HG03045 (cell line): Measurements from ENCODE around the gene SLC7A14.

ENCODE experiments used
- ATAC-seq: cut with Tn5 transposase; IDR thresholded peaks from one replicate; pipeline ENCODE4 v1.9.1; 2021; ENCODE audit warnings: mild to moderate bottlenecking, moderate library complexity; ENCODE audit not compliant: unreplicated experiment

Gene SLC7A14

DNA sequence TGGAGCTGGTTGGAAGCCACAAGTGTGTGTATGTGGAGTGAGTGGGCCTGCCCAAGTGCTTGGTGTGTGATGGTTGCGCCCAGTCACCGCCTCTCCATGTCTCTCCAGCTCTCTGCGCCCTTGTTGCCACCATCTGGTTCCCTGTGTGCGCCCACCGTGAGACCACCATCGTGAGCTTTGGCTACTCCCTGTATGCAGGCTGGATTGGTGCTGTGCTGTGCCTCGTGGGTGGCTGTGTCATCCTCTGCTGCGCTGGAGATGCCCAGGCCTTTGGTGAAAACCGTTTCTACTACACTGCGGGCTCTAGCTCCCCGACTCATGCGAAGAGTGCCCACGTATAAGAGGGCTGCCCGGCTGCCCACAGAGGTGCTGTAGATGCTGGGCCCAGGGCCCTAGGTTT lies 153.5 kb downstream of the SLC7A14 start:
- no peak for ATAC-seq

DNA sequence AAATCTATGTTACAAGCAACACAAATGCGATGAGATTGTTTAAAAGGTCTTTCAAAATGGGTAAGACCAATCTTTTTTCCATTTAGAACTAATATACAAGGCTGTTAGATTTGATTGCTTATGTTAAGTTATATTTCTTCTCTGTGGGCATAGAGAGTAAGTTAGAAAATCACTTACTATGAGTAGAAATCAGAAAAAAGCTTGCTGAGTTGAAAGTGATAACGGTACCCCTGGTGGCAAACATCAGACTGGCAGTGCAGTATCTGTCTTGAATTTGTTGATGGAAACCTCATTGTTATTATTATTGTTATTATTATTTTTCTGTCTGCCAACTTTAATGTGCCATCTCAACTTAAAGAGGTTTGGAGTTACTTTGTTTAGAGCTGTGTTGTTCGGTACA lies 154.8 kb downstream of the SLC7A14 start:
- ATAC-seq: no peak

DNA sequence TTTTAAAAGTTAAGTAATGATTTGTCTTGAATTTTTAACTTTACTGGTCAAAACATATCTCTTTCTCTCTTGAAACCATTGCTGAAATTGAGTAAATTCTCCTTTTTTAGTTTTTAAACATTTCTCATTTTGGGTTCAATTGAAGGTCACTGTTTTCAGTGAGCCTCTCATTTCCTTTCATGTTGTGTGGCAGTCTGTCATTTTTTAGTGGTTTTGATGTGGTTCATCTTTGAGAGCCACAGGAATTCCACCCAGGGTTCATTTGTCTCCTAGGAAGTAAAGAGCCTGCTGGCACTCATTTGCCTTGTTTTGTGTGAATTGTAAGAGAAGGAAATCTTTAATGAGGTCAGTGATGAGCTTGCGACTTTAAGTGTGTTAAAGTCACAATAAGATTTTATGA lies 156.8 kb downstream of the SLC7A14 start:
- no peak for ATAC-seq

DNA sequence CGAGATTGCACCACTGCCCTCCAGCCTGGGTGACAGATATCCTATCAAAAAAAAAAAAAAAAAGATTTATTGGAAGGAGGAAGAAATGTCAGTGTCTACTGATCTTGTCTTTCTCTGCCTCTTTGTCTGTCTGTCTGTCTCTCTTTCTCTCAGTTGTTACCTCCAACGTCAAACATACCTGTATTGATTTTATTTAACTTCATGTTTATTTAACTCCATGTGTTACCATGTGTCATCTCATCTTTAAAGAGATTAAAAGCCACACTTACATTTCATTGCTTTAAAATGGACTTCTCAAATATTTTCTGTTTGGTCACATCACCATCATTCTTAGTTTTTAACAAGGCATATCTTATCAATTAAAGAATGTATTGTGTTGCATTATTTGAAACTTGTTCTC lies 157.8 kb downstream of the SLC7A14 start:
- no peak for ATAC-seq

DNA sequence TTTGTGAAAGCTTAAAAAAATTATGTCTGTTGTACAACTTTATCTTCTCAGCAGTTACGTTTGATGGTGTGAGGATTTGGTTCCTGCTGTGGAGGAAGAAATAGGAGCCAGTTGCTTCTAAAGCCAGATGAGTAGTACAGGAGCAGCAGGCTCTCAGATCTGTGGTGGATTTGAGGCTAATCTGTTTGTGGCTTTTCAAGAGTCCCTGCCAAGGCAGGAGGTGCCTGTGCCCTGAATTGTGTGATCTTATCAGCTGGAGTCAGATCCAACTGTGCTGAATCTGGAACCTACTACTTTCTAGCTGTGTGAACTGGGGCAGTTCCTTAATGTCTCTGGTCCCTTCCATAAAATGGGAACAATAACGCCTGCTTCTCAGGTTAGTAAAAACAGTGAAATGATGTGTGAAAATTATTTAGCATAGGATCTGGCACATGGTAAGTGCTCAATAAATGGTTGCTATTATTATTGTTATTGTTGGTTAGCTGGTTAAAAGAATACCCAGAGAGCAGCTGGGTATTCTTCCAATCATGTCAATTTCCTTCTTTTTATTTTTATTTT lies 159.6 kb downstream of the SLC7A14 start:
- no peak for ATAC-seq

DNA sequence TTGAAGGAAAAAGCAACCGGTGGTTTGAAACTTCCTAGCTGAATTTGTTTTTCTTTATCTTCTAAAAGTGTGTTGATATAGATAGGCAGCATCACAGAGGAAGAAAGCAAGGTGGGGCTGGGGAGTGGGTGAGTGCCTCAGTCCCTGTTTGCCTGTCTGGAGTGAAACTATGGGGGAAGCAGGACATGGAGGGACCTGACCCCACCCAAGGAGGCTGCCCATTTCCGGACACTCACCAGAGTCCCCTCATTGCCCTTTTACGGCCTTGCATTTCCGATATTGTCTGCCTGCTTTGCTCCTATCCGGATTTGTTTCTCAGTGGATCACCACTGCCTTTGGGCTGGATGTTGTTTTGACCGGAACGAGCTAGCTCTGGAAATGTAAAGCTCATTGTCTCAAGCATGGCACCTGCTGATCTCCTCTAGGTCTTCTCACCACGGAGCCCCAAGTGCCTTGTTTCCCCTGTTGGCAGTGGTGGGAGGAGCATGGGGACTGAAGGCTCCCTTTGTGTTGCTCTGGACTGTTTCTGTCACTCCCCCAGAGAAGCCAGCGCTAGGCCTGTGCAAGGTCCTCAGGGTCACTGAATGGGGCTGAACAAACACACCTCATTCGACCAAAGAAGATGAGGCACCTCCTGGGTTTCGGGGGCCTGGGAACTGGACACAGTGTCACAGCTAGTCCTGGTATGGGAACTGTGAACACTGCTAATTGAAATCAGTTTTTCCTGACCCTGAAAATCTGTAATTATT lies 160.2 kb downstream of the SLC7A14 start:
- no peak for ATAC-seq

DNA sequence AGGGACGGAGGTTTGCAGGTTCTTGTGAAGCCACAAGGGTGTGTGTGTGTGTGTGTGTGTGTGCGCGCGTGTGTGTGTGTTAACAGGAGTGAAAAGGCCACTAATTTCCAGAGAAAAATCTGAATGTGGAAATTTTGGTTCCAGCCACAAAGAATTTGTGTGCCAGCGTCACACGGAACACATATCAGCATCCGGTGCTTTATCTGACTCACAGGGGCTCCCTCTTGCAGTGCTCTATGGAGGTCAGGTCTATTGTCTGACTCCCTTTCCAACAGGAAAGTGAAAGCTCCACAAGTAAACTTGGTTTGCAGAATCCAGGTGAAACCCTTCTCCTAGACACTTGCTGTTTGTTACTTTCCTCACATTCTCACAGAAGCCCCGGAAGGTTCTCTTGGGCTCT lies 161.0 kb downstream of the SLC7A14 start:
- no peak for ATAC-seq

DNA sequence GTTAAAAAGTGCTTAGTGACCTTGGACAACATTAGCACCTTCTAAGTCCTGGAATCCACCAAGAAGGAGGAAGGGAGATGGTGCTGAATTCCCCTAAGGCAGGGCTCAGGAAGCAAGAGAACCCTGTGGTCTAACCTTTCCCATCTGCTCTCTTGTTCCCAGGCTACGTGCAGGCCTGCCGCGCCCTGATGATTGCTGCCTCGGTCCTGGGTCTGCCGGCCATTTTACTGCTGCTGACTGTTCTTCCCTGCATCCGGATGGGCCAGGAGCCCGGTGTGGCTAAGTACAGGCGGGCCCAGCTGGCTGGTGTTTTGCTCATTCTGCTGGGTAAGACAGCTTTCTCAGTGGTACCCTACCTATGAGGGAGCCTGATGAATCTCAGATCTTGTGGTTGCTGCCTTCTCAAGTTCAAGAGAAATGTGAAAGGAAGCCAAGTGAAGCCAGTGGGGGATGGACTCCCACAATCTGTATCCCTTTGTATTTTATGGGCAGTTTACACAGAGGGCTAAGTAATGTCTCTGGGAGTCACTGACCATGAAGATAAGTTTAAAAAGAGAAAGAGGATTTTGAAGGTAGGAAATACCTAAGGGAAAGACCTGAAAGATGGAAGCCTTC lies 162.8 kb downstream of the SLC7A14 start:
- ATAC-seq: no peak

DNA sequence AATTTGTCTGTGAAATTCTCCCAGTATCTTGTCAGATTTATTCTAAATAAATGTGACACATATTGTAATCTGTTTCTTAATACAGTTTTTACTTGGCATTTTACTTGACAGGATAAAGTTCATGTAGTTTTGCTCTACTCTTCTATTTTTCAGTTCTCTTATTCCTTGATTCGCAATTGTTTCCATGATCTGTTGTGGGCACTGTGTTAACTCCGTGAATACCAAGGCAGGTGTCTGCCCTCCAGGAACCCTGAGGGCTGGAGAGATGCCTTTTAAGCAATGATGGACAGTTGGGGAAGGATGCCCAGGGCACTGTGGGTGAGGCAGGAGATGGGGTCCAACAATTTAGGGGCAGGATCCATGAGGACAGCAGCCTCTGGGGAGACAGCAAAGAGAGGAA lies 164.1 kb downstream of the SLC7A14 start:
- ATAC-seq: no peak

DNA sequence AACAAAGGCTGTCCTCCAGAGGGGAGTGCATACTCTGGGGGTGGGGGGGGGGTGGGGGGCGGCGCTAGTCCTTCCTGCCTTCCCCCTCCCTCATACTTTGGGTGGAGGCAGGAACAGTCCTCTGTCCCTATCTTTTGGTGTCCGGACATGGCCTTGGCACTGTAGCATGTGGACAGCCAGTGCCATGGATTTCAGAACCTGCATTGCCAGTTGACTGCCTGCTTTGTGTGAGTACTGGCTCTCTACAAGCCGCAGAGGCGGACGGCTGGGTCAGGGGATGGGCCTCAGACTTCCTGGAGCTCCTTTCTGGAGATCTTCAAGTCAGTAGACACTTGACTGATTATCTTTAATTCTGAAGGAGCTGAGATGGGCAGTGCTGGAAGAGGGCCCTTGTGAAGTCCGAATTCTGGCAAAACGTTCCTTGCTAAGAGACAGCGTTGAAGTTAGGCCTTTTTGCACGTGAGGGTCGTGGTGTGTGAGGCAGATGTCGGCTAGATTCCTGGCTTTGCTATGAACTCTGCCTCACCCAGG lies 164.7 kb downstream of the SLC7A14 start:
- ATAC-seq: no peak

DNA sequence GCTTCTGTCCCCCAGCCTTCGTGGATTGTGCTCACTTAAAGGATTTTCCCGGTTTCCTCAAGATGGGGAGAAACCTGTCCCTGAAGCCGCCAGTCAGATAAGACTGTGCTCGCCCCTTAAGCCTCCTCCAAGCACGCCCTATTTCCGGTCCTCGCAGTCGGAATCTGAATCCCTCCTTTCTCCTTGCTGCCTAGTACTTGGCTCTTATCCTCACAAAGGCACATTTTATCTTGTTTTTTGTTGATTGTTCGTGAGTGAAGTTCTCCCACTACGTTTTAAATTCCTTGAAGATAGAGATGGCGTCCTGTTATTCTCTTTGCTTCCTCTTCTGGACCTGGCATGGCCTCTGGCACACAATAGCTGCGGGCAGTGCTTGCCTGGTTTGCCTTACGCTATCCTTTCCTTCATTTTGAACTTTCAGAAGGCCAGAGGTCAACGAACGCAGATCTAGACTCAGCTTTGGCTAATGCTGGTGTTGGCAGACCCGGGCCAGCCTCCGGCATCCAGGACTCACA lies 165.5 kb downstream of the SLC7A14 start:
- no peak for ATAC-seq

DNA sequence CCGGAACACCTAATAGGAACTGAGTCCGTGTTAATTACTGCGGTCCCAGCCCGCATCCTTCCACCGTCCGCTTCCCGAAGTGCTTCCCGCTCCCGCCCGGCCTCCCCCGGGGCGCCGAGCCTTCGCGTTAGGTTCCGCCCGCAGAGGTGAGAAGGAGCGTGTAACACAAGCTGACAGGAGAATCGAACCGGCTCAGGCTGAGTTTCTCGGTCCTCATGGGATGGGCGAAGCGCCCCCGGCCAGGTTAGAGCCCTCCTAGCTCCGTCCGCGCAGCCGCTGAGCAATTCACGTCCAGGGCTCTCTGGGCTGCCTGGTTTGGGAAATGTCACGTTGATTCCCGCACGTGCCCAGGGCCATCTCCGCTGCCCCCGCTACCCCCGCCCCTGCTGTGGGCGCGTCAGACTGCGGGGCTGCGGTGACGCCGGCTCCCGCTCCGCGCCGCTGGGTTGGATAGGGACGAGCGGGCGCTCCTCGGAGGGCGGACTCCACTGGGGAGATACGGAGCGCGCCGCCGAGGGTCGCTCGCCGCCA lies 166.3 kb downstream of the SLC7A14 start:
- no peak for ATAC-seq

DNA sequence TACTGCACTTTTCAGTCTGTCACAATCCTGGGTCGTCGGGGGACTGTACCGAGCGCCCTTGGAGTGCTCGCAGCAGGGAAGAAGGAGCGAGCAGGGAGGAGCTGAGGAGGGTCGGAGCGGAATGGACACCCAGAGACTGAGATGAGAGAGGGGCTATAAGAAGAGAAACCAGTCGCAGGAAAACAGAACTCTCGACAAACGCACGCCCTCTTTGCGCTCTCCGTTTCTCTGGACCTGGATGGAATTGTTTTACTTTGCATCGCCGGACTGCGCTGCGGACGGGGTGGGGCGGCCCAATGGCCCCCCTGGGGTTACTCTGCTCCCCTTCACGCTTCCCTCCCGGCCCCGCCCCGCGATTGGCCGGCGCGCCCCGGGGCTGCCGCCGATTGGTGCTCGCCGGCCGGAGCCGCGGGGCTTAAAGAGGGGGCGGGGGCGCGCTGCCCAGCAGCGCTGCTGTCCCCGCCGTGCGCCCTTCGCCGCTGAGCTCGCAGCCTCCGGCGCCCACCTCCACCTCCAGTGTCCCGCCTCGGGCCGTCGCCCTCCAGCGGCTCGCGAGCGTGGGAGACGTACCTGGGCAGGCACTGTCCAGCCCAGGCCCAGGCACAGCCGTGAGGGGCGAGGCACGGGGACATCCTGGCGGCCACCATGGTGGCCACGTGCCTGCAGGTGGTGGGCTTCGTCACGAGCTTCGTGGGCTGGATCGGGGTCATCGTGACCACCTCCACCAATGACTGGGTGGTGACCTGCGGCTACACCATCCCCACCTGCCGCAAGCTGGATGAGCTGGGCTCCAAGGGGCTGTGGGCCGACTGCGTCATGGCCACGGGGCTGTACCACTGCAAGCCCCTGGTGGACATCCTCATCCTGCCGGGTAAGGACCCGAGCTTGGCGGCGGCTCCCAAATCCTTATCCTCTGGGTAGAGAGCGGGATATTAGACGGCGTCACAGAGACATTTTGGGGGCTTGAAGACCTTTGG lies 167.2 kb downstream of the SLC7A14 start, which contains the start of gene CLDN11:
CLDN11 (plus strand) TSS at position 447 of the 977 bp plus-strand sequence; CDS start at position 646, 199 bp downstream.
- ATAC-seq: no peak

DNA sequence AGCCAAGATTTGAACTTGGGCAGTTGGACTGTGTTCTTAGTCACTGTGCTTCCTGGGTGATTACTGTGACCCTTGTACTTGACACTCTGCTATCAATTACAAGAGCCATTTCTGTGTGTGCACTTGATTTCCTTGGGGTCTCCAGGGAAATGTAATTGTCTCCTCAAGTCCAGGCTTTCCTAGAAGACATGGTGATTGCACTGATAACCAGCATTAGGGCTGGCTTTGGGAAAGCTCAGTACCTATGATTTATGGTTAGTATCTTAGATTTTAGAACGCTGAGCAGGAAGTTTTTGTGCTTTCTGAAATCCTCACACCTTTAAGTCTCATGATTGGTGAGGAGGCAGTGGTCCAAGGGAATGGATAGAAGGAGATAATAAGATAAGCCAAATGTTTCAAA lies 168.8 kb downstream of the SLC7A14 start:
- no peak for ATAC-seq

DNA sequence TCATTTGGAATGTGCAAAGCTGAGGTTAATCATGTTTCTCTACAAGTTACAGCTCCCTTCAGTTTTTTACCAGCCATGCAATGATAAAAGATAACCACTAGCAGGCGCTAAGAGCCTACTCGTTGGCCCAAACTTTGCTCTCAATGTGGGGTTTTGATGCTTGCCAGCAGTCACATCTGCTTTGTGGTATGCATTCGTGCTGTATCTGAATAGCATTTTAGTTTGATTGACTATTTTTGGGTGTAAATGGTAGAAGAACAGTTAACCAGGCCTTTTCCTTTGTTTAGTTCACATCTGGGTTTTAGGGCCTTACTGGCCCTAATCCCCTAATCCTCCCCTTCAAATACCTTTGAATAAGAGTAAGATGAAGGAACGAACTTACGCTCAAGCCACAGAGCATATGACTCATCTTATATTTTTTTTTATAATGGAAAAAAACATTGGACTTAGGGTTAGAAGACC lies 171.6 kb downstream of the SLC7A14 start:
- ATAC-seq: no peak

DNA sequence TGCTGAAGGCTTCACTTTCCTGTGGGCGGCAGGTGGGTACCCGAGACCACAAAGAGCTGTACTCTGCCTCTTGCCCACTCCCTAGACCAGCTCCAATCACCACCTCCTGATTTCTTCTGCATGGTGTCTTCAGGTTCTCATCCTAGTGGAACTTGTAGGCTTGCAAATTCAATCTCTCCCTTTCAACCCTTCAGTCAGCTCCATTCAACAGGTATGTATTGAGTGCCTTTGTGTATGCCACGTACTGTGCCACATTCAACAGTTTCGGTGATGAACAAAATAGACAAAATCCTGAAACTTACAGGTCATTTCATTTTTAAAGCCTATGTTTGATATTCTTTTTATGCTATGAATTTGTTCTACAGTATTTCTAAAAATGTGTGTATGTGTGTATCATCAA lies 172.6 kb downstream of the SLC7A14 start:
- ATAC-seq: no peak

DNA sequence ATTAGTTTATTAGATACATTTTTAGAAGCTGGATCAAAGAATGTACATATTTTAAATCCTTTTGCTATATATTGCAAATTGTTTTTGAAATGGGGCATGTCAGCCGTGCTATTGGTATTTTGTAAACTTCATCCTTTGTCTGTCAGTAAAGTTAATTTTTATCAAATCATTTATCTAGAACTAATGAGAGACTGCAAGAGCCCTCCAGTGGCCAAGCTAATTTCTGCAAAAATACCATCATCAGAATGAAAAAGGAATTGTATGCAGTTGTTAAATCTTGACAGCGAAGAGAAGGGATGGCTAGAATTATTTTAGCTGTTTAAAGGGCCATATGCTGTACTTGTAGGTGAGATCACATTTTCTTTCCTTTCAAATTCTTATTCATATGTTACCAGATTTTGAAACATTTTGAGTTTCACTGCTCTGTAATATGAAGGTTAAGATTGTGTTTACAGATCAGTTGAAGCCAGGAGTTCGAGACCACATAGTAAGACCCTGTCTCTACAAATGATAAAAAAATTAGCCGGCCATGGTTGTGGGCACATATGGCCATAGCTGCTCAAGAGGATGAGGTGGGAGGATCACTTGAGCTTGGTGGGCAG lies 175.3 kb downstream of the SLC7A14 start:
- no peak for ATAC-seq
